ENCODE results near the gene MAB21L4. TPM values are rescaled to one million over a fixed set of nuclear protein-coding genes. Genes with fewer than 3 reads are reported as not detected.

MAB21L4 gene
- total RNA-seq, 1 experiment from 2014 or later, result 3.0 TPM

DNA sequence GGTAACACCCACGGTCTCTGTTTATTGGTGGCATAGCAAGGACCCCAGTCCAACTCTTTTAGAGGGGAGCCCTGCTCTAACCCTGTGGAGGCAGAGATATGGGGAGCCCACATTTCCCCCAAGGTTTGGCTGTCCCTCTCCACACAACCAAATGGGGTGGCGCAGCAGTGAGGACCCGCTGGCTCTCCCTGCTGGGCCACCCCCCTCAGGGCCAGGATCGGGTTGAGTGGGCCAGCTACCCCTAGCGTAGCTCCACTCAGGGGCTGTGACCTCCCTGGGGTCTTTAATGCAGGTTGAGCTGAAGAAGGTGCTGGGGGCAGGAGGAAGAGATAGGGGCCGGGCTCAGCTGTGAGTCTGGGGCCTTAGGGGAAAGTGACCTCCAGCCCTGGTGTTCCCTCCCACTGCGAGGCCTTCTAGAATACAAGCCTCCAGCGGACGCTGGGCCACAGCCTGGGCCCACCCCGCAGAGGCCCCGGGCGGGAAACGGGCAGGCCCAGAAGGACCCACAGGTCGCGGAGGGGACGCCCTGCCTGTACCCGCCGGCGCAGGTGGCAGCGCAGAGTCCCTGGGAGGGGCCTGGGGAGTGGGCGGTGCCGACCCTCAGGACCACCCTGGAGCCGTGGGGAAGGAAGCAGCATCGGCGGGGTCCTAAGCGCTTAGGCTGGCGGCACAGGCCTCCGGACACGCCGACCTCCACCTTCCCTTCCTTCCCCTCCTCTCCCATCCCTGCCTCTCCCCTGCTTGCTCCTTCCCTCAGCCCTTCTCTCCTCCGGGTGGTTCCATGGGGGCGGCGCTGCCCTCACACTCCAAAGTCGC, 19.8 kb upstream of the MAB21L4 start:
- no TSS peak for BruUV-seq (replicated peaks)
- Mint-ChIP-seq H3K9me3 (ENCODE audit: low read depth, unreplicated experiment) (no peaks in the 10 kb centered on the region), H3K36me3 (ENCODE audit: insufficient read depth, unreplicated experiment) (no peaks in the 10 kb centered on the region), H3K27ac (ENCODE audit: unreplicated experiment) (no peak overlapping the region), H3K27me3 (ENCODE audit: unreplicated experiment) (peaks cover 55% of the 10 kb centered on the region), H3K4me3 (ENCODE audit: low read depth, unreplicated experiment) (no peak overlapping the region), H3K4me1 (ENCODE audit: low read depth, unreplicated experiment) (peaks cover 10% of the 10 kb centered on the region)
- intact Hi-C loops (cut with micrococcal nuclease; ENCODE audit: unreplicated experiment), result loop anchor here (10.0 kb wide), 1 partner anchor 79 kb away; the partner anchor contains the start of gene SNED1
- DNase-seq, result no peak
- CTCF ChIA-PET, result interaction anchor here (1.1 kb wide), 2 partner anchors 68 to 73 kb away, joined by 3 read pairs; no protein-coding TSS in a partner anchor
- TF ChIP-seq, protein P1, sequence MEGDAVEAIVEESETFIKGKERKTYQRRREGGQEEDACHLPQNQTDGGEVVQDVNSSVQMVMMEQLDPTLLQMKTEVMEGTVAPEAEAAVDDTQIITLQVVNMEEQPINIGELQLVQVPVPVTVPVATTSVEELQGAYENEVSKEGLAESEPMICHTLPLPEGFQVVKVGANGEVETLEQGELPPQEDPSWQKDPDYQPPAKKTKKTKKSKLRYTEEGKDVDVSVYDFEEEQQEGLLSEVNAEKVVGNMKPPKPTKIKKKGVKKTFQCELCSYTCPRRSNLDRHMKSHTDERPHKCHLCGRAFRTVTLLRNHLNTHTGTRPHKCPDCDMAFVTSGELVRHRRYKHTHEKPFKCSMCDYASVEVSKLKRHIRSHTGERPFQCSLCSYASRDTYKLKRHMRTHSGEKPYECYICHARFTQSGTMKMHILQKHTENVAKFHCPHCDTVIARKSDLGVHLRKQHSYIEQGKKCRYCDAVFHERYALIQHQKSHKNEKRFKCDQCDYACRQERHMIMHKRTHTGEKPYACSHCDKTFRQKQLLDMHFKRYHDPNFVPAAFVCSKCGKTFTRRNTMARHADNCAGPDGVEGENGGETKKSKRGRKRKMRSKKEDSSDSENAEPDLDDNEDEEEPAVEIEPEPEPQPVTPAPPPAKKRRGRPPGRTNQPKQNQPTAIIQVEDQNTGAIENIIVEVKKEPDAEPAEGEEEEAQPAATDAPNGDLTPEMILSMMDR (IDR thresholded peaks at IDR 0.05; ENCODE audit: unreplicated experiment), result no peak

DNA sequence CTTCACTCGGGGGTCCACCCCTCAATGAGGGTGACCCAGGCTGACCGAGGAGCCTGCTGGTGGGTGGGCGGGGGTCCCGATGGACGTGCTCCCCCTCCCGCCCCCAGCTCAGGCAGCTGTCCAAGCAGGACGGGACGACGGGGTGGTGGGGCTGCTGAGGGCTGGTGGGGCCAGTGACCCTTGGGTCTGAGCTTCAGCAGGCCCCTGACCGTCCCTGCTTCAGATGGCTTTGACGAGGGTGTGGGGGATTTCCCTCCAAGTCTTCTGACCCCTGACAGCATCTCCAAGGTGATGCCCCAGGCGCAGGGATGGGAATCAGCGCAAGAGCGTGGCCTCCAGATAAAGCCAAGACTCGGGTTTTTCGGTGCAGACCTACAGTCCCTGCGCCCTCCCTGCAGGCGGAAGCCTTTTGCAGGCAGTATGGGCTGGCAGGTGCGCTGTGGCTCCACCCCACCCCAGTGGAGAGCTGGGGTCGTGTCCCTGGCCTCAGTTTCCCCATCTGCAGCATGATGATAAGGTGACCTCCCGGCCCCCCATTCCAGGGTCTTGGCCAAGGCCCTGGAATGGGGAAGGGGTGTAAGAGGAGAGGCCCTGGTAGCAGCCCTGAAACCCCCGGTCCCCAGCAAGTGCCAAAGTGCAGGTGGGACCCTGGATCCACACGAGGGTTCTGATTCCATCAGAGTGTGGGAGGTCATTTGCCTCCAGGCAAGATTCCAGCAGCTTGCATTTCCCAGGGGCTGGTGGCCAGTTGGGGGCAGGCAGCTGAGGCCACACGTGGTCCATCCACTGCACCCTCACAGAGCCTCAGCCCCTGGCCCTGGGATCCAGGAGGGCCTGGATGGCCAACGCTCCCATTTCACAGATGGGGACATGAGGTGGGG, 18.9 kb upstream of the MAB21L4 start:
- no peaks in the 10 kb centered on the region for H3K36me3 Mint-ChIP-seq (ENCODE audit: insufficient read depth, unreplicated experiment)
- DNase-seq, result no peak
- no peak overlapping the region for H3K4me3 Mint-ChIP-seq (ENCODE audit: low read depth, unreplicated experiment)
- no peak overlapping the region for H3K27ac Mint-ChIP-seq (ENCODE audit: unreplicated experiment)
- peaks cover 64% of the 10 kb centered on the region for H3K27me3 Mint-ChIP-seq (ENCODE audit: unreplicated experiment)
- peaks cover 10% of the 10 kb centered on the region for H3K4me1 Mint-ChIP-seq (ENCODE audit: low read depth, unreplicated experiment)
- intact Hi-C loops (cut with micrococcal nuclease; ENCODE audit: unreplicated experiment), result loop anchor here (5.0 to 10.0 kb wide), 2 partner anchors 53 to 80 kb away; partner anchors contain the start of gene SNED1
- CTCF ChIA-PET, result interaction anchor here (0.6 to 1.2 kb wide), 16 partner anchors 9 to 235 kb away, joined by 3 to 8 read pairs (median 3); partner anchors contain the start of genes MAB21L4 and PASK
- BruUV-seq (replicated peaks), result no TSS peak
- H3K9me3 Mint-ChIP-seq (ENCODE audit: low read depth, unreplicated experiment), result no peaks in the 10 kb centered on the region
- TF ChIP-seq, protein P1 (IDR thresholded peaks at IDR 0.05; ENCODE audit: unreplicated experiment), result peak; percentile 14

DNA sequence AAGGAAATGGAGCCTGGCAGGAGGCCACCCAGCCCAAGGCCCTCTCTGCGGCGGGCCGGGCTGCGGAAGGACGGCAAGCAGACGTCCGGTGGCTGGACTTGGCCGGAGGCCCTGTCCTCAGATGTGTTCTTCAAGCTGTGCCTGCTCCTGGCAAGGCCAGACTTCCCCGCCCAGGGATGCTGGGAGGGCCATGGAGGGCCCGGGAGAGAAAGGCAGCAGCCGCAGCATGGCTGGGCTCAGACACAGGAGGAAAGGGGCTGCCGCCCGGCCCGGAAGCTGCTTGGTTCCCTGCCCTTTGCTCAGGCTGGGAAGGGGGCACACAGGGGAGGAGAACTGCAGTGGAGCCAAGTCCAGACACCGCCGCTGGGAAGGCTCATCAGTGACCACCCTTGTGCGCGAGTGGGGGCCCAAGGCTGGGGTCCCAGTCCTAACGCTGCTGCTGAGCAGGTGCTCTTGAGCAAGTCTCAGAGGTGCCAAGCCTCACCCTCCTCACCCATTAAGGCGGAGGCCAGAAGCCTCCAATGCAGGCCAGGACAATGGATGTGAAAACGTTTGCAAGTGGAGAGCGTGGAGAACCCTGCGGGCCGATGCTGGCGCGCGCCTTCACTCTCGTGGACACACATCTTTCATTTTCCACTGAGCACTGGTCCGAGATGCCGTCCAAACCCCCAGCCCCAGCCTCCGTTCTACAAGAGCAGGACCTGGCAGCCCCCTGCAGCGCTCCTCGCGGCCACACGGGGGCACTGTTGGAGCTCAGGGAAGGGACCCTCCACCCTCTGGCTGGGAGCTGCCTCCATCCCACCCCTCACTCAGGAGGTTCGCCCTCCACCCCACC, 18.1 kb upstream of the MAB21L4 start:
- CTCF ChIA-PET, result interaction anchor here (0.6 to 1.2 kb wide), 18 partner anchors 9 to 236 kb away, joined by 3 to 8 read pairs (median 3); partner anchors contain the start of genes MAB21L4 and PASK
- intact Hi-C loops (cut with micrococcal nuclease; ENCODE audit: unreplicated experiment), result loop anchor here (5.0 to 10.0 kb wide), 2 partner anchors 52 to 81 kb away; partner anchors contain the start of gene SNED1

More for the DNA sequence above, 18.1 kb upstream of the MAB21L4 start:
- H3K4me1 Mint-ChIP-seq (ENCODE audit: low read depth, unreplicated experiment), result peaks cover 10% of the 10 kb centered on the region
- H3K9me3 Mint-ChIP-seq (ENCODE audit: low read depth, unreplicated experiment), result no peaks in the 10 kb centered on the region
- TF ChIP-seq, protein P1 (IDR thresholded peaks at IDR 0.05; ENCODE audit: unreplicated experiment), result peak; percentile 98
- DNase-seq, result peak; percentile 72
- no TSS peak for BruUV-seq (replicated peaks)
- H3K36me3 Mint-ChIP-seq (ENCODE audit: insufficient read depth, unreplicated experiment), result no peaks in the 10 kb centered on the region
- H3K27ac Mint-ChIP-seq (ENCODE audit: unreplicated experiment), result no peak overlapping the region
- H3K27me3 Mint-ChIP-seq (ENCODE audit: unreplicated experiment), result peaks cover 72% of the 10 kb centered on the region
- H3K4me3 Mint-ChIP-seq (ENCODE audit: low read depth, unreplicated experiment), result no peak overlapping the region
